Measurements from ENCODE around the gene WDR37.

DNA sequence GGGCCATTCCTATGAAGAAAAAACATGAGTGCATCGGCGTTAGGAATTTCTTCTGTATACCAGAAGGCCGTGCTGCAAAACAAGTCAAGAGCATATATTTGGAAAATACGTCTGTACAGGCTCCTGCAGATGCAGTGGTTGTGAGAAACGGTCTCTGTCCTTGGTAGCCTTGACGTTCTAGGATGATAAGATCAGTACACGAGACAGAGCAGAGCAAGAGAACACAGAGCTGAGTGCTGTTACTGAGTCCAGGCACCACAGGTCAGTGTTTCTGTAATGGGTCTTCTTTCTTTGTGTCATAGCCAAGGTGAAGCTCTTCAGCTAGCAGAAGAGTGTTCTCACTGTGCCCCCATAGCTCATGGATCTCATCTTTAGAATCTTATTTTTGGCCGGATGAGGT is 62.8 kb downstream of the WDR37 start:
- TF ChIP-seq CTCF (IDR thresholded peaks at IDR 0.05) (no peak), POLR2A (IDR thresholded peaks at IDR 0.05) (no peak)
